ENCODE data around the gene ERLIN1.
A peak's percentile ranks its signal among the peaks of the same experiment; 100 is the strongest.

Gene ERLIN1

GRCh38 chr10:100114460-100114859 is 71.4 kb downstream of the ERLIN1 start:
- DNase-seq (ENCODE audit: low read depth): no peak
- no peak overlapping the region for H3K4me3 ChIP-seq (ENCODE audit: low read length)
- TF ChIP-seq CTCF (conservative IDR thresholded peaks at IDR 0.05; ENCODE audit: low read depth, low read length): no peak

GRCh38 chr10:100109670-100110069 is 76.2 kb downstream of the ERLIN1 start:
- H3K4me3 ChIP-seq (ENCODE audit: low read length): no peak overlapping the region
- peak; percentile 4 for DNase-seq (ENCODE audit: low read depth)
- no peak for TF ChIP-seq CTCF (conservative IDR thresholded peaks at IDR 0.05; ENCODE audit: low read depth, low read length)

- H3K4me3 ChIP-seq (ENCODE audit: low read length): no peak overlapping the region
- DNase-seq (ENCODE audit: low read depth): no peak
- no peak for TF ChIP-seq CTCF (conservative IDR thresholded peaks at IDR 0.05; ENCODE audit: low read depth, low read length)
These were observed 79.0 kb downstream of the ERLIN1 start for GRCh38 chr10:100106865-100107264.

GRCh38 chr10:100104300-100104699 is 81.5 kb downstream of the ERLIN1 start:
- TF ChIP-seq CTCF (conservative IDR thresholded peaks at IDR 0.05; ENCODE audit: low read depth, low read length): no peak
- no peak overlapping the region for H3K4me3 ChIP-seq (ENCODE audit: low read length)
- DNase-seq (ENCODE audit: low read depth): no peak

GRCh38 chr10:100103581-100103980 is 82.2 kb downstream of the ERLIN1 start:
- TF ChIP-seq CTCF (conservative IDR thresholded peaks at IDR 0.05; ENCODE audit: low read depth, low read length): no peak
- DNase-seq (ENCODE audit: low read depth): no peak

GRCh38 chr10:100101192-100102076 is 84.4 kb downstream of the ERLIN1 start:
- no peak overlapping the region for H3K4me3 ChIP-seq (ENCODE audit: low read length)
- DNase-seq (ENCODE audit: low read depth): no peak
- no peak for TF ChIP-seq CTCF (conservative IDR thresholded peaks at IDR 0.05; ENCODE audit: low read depth, low read length)

More at GRCh38 chr10:100103581-100103980, 82.2 kb downstream of the ERLIN1 start:
- H3K4me3 ChIP-seq (ENCODE audit: low read length): no peak overlapping the region

- peak; percentile 30 for TF ChIP-seq CTCF (conservative IDR thresholded peaks at IDR 0.05; ENCODE audit: low read depth, low read length)
- H3K4me3 ChIP-seq (ENCODE audit: low read length): no peak overlapping the region
- DNase-seq (ENCODE audit: low read depth): no peak
These were observed 85.1 kb downstream of the ERLIN1 start for GRCh38 chr10:100100651-100101184.

Measured in retinal pigment epithelial cell (primary cell).